Right renal pelvis (tissue), 4 donors: Measurements from ENCODE around the gene MRPL12. TPM values are rescaled to one million over a fixed set of nuclear protein-coding genes. Genes with fewer than 3 reads are reported as not detected.

Source experiments
- DNase-seq, 4 donors: peaks; one replicate each; pipeline ENCODE4 v3.0.0-alpha.2; 2013; ENCODE audit warnings: low read depth in 4 of 4, low spot score in 3 of 4, missing footprints in 1 of 4
- polyA plus RNA-seq, 4 donors: library from polyadenylated mRNA; unstranded; fragments of 120-200 nt; gene quantifications; one replicate each; pipeline ENCODE4 v1.2.1, GENCODE V29; 2013; ENCODE audit not compliant: insufficient read length in 4 of 4

Gene MRPL12
- polyA plus RNA-seq, 4 donors, result 41.0 to 68.1 (median 43.5) TPM

DNA sequence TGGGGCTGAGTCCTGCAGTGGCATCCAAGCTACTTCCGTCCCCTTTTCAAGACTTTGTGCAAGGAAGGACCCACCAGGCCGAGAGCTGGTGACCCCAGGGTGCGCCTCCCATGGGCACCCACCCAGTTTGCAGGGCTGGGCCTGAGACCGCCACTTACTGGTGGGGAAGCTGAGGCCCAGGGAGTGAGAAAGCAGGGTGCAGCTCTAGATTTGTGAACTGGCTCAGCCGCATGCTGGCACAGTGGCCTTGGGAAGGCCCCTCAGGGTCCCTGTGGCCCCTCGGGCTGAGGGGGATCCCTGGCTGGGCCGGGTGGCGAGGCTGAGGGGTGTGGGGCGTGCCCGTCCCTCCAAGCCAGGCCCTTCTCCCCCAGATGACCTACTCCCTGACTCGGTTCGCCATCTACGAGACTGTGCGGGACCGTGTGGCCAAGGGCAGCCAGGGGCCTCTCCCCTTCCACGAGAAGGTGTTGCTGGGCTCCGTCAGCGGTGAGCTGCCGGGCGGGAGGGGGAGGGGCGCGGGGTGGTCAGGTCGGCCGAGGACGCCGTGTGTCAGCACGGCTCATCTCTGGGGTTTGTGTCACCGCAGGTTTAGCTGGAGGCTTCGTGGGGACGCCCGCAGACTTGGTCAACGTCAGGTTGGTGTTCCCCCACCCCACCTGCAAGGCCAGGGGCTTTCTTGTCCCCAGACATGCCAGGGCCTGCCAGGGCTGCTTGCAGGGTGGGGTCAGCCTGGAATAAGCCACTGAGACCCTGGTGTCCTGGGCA is 12.1 kb downstream of the MRPL12 start:
- no peak for DNase-seq

DNA sequence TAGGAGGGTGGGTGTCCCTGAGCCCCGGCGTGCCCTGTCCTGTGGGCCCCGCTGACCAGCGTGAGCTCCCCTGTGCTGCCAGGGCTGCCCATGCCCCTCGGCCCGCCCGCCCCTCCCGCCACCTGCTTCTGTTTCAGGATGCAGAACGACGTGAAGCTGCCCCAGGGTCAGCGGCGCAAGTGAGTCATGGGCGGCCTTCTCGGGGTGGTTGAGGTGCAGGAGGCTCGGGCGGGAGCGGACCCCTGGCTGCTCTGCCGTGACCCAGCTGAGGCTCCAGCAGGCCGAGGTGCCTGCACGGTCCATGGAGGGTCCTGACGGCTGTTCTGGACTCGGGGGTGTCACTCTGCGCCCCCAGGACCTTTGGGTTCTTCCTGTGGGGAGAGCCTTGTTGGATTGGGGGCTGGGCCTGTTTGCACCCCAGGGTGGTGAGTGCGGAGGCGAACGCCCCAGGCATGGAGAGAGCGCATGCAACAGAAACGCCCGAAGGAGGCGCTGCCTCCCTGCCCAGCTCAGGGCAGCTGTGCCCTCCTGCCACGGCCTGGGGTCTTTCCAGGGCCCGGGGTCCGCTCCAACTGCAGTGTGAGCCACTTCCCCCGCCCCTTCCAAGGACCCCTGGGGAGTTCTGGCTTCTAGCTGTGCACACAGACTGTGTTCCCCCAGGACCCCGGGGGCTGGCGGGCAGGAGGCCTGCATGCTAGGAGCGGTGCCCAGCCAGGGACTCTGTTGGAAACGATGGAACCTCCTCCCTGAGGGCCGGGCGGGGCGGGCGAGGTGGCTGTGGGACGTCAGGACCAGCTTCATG is 12.9 kb downstream of the MRPL12 start:
- no peak for DNase-seq

DNA sequence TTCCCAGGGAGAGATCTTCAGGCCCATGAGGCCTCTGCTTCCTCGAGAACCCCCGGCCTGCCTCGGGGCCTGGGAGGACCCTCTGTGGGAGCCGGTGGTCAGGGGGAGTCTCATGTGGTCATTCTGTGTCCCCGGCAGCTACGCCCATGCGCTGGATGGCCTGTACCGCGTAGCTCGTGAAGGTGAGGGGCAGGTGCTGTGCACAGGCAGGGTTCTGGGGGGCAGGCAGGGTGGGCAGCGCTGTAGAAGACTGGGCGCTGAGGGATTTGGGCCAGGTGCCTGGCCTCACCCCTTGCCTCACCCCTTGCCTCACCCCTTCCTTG is 13.5 kb downstream of the MRPL12 start:
- DNase-seq, result no peak

DNA sequence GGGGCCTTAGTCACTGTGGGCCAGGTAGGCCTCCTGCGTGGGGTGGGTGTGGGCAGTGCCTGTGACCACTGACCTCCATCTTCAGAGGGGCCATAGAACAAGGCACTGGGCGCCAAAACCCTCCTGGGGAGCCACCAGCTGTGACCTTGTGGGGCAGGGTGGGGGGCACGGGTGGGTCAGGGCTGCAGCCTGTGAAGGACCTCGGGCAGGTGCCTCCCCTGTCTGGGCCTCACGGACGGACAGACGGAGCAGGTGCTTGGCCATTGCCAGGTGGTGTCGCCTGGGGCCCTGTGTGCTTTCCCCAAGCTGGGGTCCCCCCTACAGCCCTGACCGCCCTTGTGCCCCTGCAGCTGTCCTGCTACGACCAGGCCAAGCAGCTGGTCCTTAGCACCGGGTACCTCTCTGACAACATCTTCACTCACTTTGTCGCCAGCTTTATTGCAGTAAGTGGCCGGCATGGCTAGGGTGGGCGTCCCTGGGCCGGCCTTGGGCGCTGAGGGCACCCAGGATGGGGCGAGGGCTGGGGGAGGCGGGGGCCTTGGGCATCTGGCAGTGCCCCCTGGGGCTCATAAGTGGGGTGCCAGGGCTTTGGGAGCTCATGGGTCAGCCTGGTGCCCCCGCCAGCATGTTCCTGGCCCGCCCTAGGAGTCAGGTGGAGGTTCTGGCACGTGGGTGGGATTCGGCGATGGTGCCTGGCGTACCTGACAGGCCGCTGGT is 14.0 kb downstream of the MRPL12 start:
- no peak for DNase-seq

DNA sequence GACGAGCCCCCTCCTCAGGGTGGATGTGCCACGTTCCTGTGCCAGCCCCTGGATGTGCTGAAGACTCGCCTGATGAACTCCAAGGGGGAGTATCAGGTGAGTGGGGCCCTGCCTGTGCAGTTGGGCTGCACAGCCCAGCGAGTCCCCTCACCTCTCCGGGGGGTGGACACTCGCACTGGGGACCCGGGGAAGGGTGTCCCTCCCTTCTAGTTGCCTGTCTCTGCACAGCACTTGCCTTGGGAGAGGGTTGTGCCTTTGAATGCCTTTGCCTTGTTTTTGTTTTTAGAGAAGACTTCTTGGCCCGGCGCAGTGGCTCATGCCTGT is 14.6 kb downstream of the MRPL12 start:
- no peak for DNase-seq

DNA sequence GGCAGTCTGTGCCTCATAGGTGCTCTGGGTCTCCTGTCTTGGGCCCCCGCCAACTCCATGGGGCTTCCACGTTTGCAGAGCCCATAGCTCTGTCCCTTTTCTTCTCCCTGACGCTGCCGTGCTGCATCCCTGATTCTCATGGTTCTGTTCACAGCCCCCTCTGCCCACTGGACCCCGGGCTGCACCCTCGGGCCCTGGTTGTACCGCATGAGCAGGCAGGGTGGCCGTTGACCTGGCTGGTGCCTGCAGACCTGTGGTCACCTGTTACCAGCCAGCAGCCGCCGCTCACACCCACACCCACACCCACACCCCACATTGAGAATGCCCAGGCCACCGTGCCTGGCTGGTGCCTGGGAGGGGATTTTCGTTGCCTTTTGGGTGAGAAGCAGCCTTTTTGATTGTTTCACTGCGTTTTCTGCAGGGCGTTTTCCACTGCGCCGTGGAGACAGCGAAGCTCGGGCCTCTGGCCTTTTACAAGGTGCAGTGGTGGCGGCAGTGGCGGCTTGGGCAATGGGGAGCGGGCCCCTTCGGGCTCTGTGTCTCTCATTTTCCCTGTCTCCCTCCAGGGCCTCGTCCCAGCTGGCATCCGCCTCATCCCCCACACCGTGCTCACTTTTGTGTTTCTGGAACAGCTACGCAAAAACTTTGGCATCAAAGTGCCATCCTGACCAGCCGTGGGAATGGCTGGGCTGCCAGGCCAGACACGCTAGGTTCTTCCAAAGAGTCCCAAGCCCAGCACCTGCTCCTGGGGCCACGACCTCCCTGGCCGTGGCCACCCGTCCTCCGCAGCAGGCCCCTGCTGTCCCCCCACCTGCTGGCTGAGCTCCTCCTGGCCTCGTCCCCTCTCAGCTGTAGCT is 16.5 kb downstream of the MRPL12 start:
- DNase-seq, result no peak

DNA sequence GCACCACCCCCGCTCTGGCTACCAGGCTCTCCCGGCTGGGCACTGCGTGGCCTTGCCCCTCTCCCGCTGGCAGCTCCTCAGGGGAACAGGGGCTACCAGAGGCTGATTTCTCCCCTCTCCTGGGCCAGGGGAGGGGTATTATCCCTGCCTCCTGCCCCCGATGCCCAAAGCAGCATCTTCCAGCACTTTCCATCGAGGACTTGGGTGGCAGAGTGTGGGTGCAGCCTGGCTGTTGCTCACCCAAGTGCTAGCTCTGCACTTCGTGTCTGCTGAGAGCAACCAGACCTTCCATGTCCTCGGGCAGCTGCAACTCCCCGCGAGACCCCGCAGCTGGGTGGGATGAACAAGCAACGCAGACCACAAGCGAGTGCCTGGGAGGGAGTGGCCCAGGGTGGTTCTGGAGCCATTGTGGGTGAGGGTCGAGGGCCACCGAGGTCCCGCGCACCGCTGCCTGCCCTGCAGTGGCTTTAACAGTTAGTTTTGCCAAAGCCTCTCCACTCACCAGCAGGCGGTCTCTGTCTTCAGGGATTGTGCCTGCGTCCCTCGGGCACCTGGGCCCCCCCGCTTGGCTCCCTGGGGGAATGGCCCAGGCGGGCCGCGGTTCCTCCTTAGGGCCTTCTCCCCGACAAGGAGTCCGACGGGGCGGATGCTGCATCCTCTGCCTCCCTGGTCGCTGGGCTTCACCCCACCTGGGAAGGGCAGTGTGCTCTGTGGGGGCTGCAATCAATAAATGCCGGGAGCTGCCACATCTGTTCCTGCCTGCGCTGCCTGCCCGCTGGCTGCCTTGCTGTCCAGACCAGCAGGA is 17.3 kb downstream of the MRPL12 start:
- DNase-seq, result no peak

DNA sequence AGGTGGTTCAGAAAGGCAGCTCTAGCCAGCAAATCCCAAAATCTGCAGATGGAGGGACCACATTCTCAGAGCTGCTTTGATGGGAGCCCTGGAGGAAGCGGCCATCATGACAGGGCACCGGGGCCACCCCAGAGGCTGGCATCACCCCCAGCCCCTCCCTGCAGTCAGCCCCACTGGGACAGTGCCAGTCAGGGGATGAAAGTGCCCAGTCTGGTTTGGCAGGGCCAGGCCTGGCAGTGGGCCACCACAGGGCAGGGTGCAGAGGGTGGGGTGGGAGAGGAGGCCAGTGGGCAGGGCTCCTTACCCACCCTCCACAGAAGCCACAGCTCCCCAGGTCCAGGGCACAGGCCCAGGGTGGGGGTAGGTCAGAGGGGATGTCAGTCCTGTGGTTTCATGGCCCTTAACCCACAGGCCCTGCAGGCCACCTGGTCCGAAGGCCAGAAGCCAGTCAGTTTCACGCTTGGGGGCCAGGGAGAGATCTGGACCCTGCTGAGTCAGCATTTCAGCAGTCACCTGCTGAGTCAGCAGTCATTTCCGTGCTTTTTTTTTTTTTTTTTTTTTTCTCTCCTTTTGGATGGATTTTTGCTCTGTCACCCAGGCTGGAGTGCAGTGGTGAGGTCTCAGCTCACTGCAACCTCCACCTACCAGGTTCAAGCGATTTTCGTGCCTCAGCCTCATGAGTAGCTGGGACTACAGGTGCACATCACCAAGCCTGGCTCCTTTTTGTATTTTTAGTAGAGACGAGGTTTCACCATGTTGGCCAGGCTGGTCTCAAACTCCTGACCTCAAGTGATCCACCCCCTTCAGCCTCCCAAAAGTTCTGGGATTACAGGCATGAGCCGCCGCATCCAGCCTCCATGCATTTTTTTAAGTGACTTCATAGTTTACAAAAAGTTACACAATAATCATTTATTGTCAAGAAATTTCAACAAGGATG is 19.3 kb downstream of the MRPL12 start:
- DNase-seq, result no peak

DNA sequence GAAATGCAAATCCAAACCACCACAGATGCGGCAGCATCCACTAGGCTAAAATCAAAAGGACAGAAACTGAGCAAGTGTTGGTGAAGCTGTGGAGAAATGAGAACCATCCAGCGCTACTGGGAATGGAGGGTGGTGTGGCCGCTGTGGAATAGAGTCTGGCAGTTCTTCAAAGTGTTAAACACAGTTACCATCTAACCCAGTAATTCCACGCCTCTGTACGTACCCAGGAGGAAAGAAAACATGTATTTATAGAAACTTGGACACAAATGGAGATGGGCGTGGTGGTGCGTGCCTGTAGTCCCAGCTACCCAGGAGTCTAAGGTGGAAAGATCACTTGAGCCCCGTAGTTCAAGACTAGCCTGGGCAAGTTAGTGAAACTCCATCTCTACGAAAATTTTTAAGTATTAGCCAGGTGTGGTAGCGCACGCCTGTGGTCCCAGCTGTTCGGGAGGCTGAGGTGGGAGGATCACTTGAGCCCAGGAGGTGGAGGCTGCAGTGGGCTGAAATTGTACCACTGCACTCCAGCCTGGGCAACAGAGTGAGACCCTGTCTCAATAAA is 20.6 kb downstream of the MRPL12 start:
- no peak for DNase-seq

DNA sequence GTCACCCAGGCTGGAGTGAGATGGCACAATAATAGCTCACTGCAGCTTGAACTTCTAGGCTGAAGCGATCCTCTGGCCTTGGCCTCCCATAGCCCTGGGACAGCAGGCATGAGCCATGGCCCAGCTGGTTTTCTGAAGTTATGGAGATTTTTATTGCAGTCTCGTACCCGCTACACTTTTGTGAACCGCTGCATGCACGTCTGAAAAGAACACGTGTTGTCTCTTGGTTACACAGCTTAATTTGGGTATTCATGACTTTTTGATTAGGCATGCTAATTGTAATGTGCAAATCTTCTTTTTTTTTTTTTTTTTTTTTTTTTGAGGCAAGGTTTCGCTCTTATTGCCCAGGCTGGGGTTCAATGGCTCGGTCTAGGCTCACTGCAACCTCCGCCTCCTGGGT is 22.3 kb downstream of the MRPL12 start:
- no peak for DNase-seq

DNA sequence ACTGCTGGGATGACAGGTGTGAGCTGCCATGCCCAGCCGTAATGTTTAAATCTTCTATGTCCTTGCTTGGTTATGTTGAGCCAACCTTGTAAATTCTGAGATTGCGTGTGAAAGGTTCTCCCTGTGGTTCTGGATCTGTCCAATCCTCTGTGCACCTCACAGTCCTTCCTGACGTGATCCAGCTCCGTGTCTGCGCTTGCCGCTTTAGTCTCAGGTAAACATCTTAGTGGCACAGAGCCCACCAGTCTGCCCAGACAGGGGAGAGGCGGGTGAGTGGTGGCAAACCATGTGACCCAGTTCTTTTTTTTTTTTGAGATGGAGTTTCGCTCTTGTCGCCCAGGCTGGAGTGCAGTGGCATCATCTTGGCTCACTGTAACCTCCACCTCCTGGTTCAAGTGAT is 22.8 kb downstream of the MRPL12 start:
- no peak for DNase-seq

DNA sequence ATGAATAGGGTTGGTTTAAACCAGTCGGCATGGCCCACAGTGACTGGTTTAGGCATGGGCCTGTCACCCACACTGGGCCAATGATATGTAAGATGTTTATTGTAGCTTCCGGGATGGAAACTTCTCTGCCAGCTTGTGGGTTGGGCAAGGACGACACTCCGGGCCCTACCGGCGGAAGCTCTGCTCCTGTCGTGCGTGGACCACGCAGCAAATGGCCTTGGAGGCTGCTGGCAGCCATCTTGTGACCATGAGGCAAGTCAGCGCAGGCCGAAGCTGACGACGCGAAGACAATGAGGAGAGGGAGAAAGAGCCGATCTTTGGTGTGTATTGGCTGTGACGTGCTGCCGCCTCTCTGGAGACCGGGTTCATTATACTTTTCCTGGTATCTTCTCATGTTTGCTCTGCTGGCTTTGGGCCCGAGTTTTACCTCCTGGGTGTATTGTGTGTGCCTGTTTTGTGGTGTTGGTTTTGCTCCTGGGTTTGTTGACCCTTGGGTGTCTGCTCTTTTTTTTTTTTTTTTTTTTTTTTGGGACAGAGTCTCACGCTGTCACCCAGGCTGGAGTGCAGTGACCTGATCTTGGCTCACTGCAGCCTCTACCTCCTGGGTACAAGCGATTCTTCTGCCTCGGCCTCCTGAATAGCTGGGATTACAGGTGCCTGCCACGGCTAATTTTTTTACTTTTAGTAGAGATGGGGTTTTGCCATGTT is 24.3 kb downstream of the MRPL12 start:
- DNase-seq, result no peak

DNA sequence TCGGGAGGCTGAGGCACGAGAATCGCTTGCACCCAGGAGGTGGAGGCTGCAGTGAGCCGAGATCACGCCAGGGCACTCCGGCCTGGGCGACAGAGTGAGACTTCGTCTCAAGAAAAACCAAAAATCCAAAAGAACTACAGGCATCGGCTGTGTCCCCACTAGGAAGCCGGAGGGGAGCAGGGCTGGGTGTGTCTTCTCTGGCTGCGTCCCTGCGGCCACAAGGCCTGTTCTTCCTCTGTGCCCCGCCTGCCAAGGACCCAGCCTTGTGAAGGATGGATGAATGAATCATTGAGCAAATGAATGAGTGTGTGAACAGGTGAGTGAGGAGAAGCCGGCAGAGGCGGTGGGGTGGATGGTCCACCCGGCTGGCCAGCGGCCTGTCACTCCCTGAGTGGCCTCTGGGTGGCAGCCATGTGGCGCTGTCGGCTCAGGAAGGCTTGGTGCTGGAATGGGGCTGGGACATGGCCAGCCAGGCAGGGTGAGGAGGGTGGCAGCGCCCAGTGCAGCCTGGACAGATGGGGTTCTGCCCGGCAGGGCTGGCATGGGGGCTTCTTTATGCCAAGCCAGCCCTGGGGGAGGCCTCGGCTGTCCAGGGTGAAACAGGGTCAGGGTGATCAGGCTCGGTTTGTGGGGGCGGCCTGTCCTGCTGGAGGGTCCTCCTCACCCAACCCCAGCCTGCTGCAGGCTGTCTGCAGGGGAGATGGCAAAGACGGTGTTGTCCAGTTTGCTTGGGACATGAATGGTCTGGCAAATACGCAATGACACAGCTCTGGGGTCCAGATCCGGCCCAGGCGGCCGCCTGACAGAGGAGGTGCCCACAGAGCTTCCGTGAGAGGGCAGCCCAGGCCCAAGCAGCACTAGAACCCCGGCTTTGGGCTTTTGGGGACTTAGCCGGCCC is 30.6 kb downstream of the MRPL12 start:
- DNase-seq, result peak; percentile 38 to 60 (median 51)

DNA sequence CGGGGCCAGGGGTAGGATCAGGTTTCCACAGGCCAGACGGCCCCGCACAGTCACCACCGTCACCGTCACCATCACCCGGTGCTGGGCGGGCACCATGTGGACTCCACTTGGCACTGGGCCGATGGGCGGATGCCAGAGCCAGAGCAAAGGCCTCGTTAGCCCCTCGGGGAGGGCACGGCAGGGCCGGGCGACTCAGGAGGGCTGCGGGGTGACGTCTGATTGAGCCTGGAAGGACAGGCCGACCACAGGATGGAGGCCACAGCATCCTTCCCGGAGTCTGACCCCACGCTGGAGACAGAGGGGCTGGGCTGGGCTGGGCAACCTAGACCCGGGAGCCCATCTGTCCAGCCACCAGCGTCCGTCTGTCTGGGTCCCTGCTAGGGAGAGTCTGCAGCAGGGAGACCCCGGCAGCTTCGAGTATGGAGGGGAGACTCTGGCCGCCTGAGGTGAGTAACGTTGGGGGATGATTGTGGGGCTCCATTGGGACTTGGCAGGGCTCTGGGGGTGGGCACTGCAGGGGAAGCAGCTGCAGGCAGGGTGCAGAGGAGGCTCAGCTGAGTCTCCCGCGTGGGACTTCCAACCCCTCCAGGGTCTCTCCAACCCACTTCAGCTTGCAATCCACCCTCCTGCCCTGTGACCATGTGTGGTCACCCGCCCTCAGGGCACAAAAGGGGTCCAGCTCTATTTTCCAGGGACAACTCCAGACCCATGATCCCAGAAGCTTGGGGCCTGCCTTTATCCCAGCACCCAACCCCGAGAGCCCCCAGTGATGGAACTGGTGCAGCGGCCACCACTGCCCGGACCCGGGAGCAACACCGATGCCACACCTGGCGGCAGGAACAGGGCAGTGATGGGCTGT is 31.5 kb downstream of the MRPL12 start:
- DNase-seq, result no peak

DNA sequence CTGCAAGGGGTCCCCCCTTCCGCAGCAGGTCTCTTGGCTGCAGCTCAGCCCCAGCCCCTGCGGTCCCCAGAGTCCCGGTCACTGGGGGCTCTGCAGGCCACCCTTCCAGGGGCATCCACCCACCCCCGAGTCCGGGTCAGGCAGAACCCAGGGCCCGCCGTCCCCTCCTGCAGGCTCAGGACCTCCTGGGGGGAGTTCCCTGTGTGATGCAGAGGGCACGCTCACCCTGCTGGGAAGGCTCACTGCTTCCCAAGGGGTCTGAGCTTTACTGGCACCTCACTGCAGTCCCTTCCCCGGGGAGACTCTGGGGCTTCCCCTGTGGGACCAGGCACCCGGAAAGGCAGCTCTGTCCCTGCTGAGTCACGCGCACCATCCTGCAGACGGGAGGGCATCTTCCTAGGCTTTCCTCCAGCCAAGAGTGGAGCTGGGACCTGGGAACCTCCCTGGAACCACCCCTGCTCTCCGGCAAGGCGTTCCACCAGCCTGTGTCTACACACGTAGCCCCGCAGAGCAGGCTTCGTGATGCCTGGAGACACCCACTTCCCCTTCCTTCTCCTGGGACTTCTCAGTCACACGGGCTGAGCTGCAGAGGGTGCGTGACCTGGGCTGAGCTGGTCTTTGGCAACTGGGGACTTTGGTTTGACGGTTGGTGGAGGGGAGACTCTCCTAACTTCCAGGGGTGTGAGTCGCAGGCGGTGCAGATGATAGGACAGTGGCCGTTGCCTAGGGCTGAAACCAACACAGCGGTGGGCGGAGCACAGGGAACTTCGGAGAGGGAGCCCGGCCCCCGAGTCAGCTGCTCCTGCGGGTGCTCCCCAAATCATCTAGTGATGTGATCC is 32.3 kb downstream of the MRPL12 start:
- no peak for DNase-seq
